ENCODE data around the gene GH1. TPM values are rescaled to one million over a fixed set of nuclear protein-coding genes. Genes with fewer than 3 reads are reported as not detected.
A peak's percentile ranks its signal among the peaks of the same experiment; 100 is the strongest.

GH1 gene
- total and polyA plus RNA-seq, 2 of the 13 experiments (the other 11 are each of a cell fraction or from before 2014, with no cell fraction given): not detected

DNA sequence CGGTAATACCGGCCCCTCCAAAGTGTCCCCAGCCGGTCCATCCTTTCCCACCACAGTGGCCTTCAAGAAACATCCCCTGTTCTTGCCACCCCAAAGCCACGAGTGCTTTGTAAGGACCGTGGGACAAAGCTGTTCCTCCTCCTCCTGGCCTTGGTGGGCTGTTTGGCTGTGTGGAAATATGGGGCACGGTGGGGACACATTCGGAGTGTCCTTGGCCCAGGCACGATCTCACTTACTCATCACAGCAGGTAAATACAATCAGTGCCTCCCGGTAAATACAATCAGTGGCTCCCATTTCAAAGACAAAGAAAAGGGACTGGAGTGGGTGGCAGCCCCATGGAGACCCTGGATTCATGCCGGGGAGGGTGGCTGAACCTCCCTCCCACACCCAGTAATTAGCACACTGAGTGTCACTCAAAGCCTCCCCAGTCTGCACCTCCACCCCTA is 43.7 kb upstream of the GH1 start (continued):
- TF ChIP-seq, protein P1, sequence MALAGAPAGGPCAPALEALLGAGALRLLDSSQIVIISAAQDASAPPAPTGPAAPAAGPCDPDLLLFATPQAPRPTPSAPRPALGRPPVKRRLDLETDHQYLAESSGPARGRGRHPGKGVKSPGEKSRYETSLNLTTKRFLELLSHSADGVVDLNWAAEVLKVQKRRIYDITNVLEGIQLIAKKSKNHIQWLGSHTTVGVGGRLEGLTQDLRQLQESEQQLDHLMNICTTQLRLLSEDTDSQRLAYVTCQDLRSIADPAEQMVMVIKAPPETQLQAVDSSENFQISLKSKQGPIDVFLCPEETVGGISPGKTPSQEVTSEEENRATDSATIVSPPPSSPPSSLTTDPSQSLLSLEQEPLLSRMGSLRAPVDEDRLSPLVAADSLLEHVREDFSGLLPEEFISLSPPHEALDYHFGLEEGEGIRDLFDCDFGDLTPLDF (CRISPR knock-in tag; IDR thresholded peaks at IDR 0.05): no peak
- TF ChIP-seq, protein P2, sequence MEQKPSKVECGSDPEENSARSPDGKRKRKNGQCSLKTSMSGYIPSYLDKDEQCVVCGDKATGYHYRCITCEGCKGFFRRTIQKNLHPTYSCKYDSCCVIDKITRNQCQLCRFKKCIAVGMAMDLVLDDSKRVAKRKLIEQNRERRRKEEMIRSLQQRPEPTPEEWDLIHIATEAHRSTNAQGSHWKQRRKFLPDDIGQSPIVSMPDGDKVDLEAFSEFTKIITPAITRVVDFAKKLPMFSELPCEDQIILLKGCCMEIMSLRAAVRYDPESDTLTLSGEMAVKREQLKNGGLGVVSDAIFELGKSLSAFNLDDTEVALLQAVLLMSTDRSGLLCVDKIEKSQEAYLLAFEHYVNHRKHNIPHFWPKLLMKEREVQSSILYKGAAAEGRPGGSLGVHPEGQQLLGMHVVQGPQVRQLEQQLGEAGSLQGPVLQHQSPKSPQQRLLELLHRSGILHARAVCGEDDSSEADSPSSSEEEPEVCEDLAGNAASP (CRISPR knock-in tag; IDR thresholded peaks at IDR 0.05; ENCODE audit: borderline replicate concordance): peak; percentile 74; the same call in 1 of the 2 replicates
- TF ChIP-seq EEA1 (CRISPR knock-in tag; IDR thresholded peaks at IDR 0.05; ENCODE audit: borderline replicate concordance): 0 out of 2 replicates have a peak, but pooled peaks have one; percentile 12
- peak; percentile 99 for TF ChIP-seq GFI1 (CRISPR knock-in tag; IDR thresholded peaks at IDR 0.05; ENCODE audit: borderline replicate concordance)
- TF ChIP-seq SOX6 (IDR thresholded peaks at IDR 0.05): no peak
- peak; percentile 80 for TF ChIP-seq SOX6 (CRISPR knock-in tag; IDR thresholded peaks at IDR 0.05)
- peak; percentile 48; the same call in 1 of the 2 replicates for TF ChIP-seq SAP130 (CRISPR knock-in tag; IDR thresholded peaks at IDR 0.05; ENCODE audit: low read depth)
- TF ChIP-seq MAZ (IDR thresholded peaks at IDR 0.05; ENCODE audit: borderline replicate concordance, low read depth, low read length): no peak
- TF ChIP-seq MAZ (CRISPR knock-in tag; IDR thresholded peaks at IDR 0.05; ENCODE audit: low read depth): 0 out of 2 replicates have a peak, but pooled peaks have one; percentile 11
- TF ChIP-seq SKI (IDR thresholded peaks at IDR 0.05; ENCODE audit: partially characterized antibody): peak; percentile 50
- peak; percentile 49; the same call in 1 of the 2 replicates for TF ChIP-seq FOXP1 (IDR thresholded peaks at IDR 0.05)
- peak; percentile 94 for TF ChIP-seq FOXP1 (CRISPR knock-in tag; IDR thresholded peaks at IDR 0.05)
- no peak for TF ChIP-seq FOXA1 (IDR thresholded peaks at IDR 0.05)
- peak; percentile 58 for TF ChIP-seq FOXA1 (CRISPR knock-in tag; IDR thresholded peaks at IDR 0.05)
- peak; percentile 97; the same call in 1 of the 2 replicates for TF ChIP-seq HMG20A (CRISPR knock-in tag; IDR thresholded peaks at IDR 0.05; ENCODE audit: borderline replicate concordance)
- 0 out of 2 replicates have a peak, but pooled peaks have one; percentile 47 for TF ChIP-seq SMAD3 (CRISPR knock-in tag; IDR thresholded peaks at IDR 0.05)
- peak; percentile 38 for TF ChIP-seq IKZF4 (CRISPR knock-in tag; IDR thresholded peaks at IDR 0.05; ENCODE audit: borderline replicate concordance, low read depth, not compliant biosample characterization)
- TF ChIP-seq, protein P3, sequence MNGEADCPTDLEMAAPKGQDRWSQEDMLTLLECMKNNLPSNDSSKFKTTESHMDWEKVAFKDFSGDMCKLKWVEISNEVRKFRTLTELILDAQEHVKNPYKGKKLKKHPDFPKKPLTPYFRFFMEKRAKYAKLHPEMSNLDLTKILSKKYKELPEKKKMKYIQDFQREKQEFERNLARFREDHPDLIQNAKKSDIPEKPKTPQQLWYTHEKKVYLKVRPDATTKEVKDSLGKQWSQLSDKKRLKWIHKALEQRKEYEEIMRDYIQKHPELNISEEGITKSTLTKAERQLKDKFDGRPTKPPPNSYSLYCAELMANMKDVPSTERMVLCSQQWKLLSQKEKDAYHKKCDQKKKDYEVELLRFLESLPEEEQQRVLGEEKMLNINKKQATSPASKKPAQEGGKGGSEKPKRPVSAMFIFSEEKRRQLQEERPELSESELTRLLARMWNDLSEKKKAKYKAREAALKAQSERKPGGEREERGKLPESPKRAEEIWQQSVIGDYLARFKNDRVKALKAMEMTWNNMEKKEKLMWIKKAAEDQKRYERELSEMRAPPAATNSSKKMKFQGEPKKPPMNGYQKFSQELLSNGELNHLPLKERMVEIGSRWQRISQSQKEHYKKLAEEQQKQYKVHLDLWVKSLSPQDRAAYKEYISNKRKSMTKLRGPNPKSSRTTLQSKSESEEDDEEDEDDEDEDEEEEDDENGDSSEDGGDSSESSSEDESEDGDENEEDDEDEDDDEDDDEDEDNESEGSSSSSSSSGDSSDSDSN (CRISPR knock-in tag; IDR thresholded peaks at IDR 0.05): peak; percentile 27; the same call in 1 of the 2 replicates
- TF ChIP-seq, protein P4, sequence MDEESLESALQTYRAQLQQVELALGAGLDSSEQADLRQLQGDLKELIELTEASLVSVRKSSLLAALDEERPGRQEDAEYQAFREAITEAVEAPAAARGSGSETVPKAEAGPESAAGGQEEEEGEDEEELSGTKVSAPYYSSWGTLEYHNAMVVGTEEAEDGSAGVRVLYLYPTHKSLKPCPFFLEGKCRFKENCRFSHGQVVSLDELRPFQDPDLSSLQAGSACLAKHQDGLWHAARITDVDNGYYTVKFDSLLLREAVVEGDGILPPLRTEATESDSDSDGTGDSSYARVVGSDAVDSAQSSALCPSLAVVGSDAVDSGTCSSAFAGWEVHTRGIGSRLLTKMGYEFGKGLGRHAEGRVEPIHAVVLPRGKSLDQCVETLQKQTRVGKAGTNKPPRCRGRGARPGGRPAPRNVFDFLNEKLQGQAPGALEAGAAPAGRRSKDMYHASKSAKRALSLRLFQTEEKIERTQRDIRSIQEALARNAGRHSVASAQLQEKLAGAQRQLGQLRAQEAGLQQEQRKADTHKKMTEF (CRISPR knock-in tag; IDR thresholded peaks at IDR 0.05): peak; percentile 59; the same call in 1 of the 2 replicates
- no peak for TF ChIP-seq ZNF207 (IDR thresholded peaks at IDR 0.05; ENCODE audit: borderline replicate concordance)
- TF ChIP-seq EP300 (IDR thresholded peaks at IDR 0.05; ENCODE audit: low read depth in 2 of 2, low read length in 2 of 2): 0 out of 4 replicates have a peak, but pooled peaks of 1 of the 2 experiments have one; percentile 30
- no peak for TF ChIP-seq EP300 (CRISPR knock-in tag; IDR thresholded peaks at IDR 0.05; ENCODE audit: borderline replicate concordance)
- TF ChIP-seq ZNF251 (CRISPR knock-in tag; IDR thresholded peaks at IDR 0.05): no peak

All from HepG2 (cell line).